K562 (cell line): Measurements from ENCODE around the gene GNAI3. TPM values are rescaled to one million over a fixed set of nuclear protein-coding genes. Genes with fewer than 3 reads are reported as not detected.

Experiments
- ARID2 ChIP-seq: fragments of 450-650 bp; IDR thresholded peaks from 2 replicates; pipeline ENCODE4 v1.6.1; 2017; ENCODE audit warnings: antibody characterized with exemption, mild to moderate bottlenecking
- BMI1 ChIP-seq: fragments of 150-350 bp; IDR thresholded peaks from 2 replicates; pipeline ENCODE4 v1.6.1; 2014; ENCODE audit warnings: low read length
- CSDE1 ChIP-seq, 2 experiments: fragments of 450-650 bp; IDR thresholded peaks; 2 replicates each; pipeline ENCODE4 v1.6.1; 2016; ENCODE audit warnings: mild to moderate bottlenecking in 1 of 2
- CXXC5 ChIP-seq: fragments of 250-450 bp; sonication (Bioruptor Pico); IDR thresholded peaks from 2 replicates; pipeline ENCODE4 v1.8.0; 2022; ENCODE audit warnings: inconsistent platforms, mild to moderate bottlenecking, moderate library complexity
- ELF1 ChIP-seq: fragments of 200-800 bp; sonication (Bioruptor generic); IDR thresholded peaks from 2 replicates; pipeline ENCODE4 v1.6.1; 2016; ENCODE audit warnings: missing genetic modification characterization, missing compliant biosample characterization
- ETV6 ChIP-seq, 3 experiments: fragments of 150-350 bp in 1 of 3; sonication (generic) in 1 of 3; formaldehyde crosslinking in 1 of 3; IDR thresholded peaks; 2 replicates each; pipeline versions ENCODE4 v1.6.1 to v1.8.0; 2014 to 2022; ENCODE audit warnings: borderline replicate concordance in 2 of 3, low read depth in 2 of 3, antibody characterized with exemption in 1 of 3, low read length in 1 of 3, mild to moderate bottlenecking in 1 of 3, missing genetic modification reagents in 1 of 3
- GATA2 ChIP-seq: sonication (generic); formaldehyde crosslinking; IDR thresholded peaks from 2 replicates; pipeline ENCODE4 v1.4.0; 2020; ENCODE audit warnings: mild to moderate bottlenecking, missing genetic modification reagents
- KDM1A ChIP-seq, 2 experiments: fragments of 450-650 bp; IDR thresholded peaks; 2 replicates each; pipeline ENCODE4 v1.6.1; 2016; ENCODE audit warnings: mild to moderate bottlenecking in 2 of 2
- PRDM10 ChIP-seq: fragments of 450-650 bp; IDR thresholded peaks from 2 replicates; pipeline ENCODE4 v1.6.1; 2018; ENCODE audit not compliant: partially characterized antibody
- RBFOX2 ChIP-seq: fragments of 200-400 bp; formaldehyde crosslinking; IDR thresholded peaks from 2 replicates; pipeline ENCODE4 v1.6.1; 2017; ENCODE audit warnings: low read depth, mild to moderate bottlenecking, low read length, moderate library complexity
- RFX1 ChIP-seq: fragments of 450-650 bp; IDR thresholded peaks from 2 replicates; pipeline ENCODE4 v1.6.1; 2016; ENCODE audit warnings: mild to moderate bottlenecking, moderate library complexity
- RHOXF2B ChIP-seq: fragments of 250-450 bp; sonication (Bioruptor Pico); conservative IDR thresholded peaks from 2 replicates; pipeline ENCODE4 v1.5.1; 2021
- RREB1 ChIP-seq: fragments of 250-450 bp; sonication (Bioruptor Pico); IDR thresholded peaks from 2 replicates; pipeline ENCODE4 v1.4.0; 2020
- TBP ChIP-seq: optimal IDR thresholded peaks from 2 replicates; pipeline ENCODE3; 2011; ENCODE audit warnings: low read depth, low read length, improper control_type of control experiment
- VEZF1 ChIP-seq: fragments of 200-800 bp; sonication (Bioruptor generic); IDR thresholded peaks from 2 replicates; pipeline ENCODE4 v1.6.1; 2017; ENCODE audit warnings: missing genetic modification characterization, missing compliant biosample characterization
- ZNF717 ChIP-seq: fragments of 250-450 bp; sonication (Bioruptor Pico); IDR thresholded peaks from 2 replicates; pipeline ENCODE4 v1.5.0; 2021
- polyA plus RNA-seq, 8 experiments: library from polyadenylated mRNA; depleted of rRNA in 4 of 8; stranded (reverse) in 5 of 8; unstranded in 3 of 8; fragments of >200 nt; fragmentation: Nextera tagmentation in 2 of 8; fragmentation: Illumina TruSeq in 1 of 8; extraction: Ambion mirVana in 2 of 8; extraction: Trizol in 1 of 8; gene quantifications; 2 replicates each; pipeline versions ENCODE4 v1.2.1 to v1.2.3, GENCODE V29; 2011 to 2014; ENCODE audit warnings: inconsistent platforms in 1 of 8, missing spikeins in 1 of 8
- total RNA-seq, 7 experiments: library from RNA; depleted of rRNA in 6 of 7; stranded (reverse); fragments of >200 nt in 6 of 7; fragmentation: Illumina TruSeq in 2 of 7; extraction: Trizol in 2 of 7; gene quantifications; 2 replicates each; pipeline versions ENCODE4 v1.2.1 to v1.2.3, GENCODE V29; 2011 to 2021; ENCODE audit warnings: low replicate concordance in 1 of 7

The GNAI3 gene
- total and polyA plus RNA-seq, 9 of the 15 experiments (the other 6 are each of a cell fraction or from before 2014, with no cell fraction given): 6.3 to 13.2 (median 8.9) TPM

- peak in 1 of 2 experiments; percentile 51; a peak in 3 of 4 replicates for TF ChIP-seq KDM1A (IDR thresholded peaks at IDR 0.05)
- peak; percentile 67 for TF ChIP-seq RBFOX2
- peak; percentile 83; the same call in 1 of the 2 replicates for TF ChIP-seq RREB1 (CRISPR knock-in tag)
- no peak for TF ChIP-seq ZNF717 (CRISPR knock-in tag)
- TF ChIP-seq ETV6 (IDR thresholded peaks at IDR 0.05; ENCODE audit: borderline replicate concordance in 1 of 2, low read depth in 2 of 2, low read length in 1 of 2): no peak
- no peak for TF ChIP-seq ETV6 (CRISPR knock-in tag; IDR thresholded peaks at IDR 0.05; ENCODE audit: borderline replicate concordance)
- TF ChIP-seq ELF1: peak; percentile 88
- peak; percentile 87 for TF ChIP-seq BMI1
- peak in 1 of 2 experiments; percentile 56; a peak in 1 of 4 replicates for TF ChIP-seq CSDE1 (IDR thresholded peaks at IDR 0.05)
- no peak for TF ChIP-seq RHOXF2B (CRISPR knock-in tag)
- TF ChIP-seq ARID2: no peak
- TF ChIP-seq GATA2 (CRISPR knock-in tag): no peak
- TF ChIP-seq RFX1: peak; percentile 94
- TF ChIP-seq TBP: peak; percentile 22
- peak; percentile 53; the same call in 1 of the 2 replicates for TF ChIP-seq CXXC5 (CRISPR knock-in tag)
- peak; percentile 76 for TF ChIP-seq VEZF1 (CRISPR knock-in tag)
- TF ChIP-seq PRDM10: peak; percentile 53
These were observed 72.4 kb downstream of the GNAI3 start (continued) for GRCh38 chr1:109620841-109621286.
